IPS-15b (cell line): ENCODE data around the gene STRADA.
"Not testable (repeated sequence)": the region's sequence is repeated elsewhere in the genome, so short reads cannot be mapped to it uniquely, and the experiment has no call there.

Experiments used
- H3K27me3 ChIP-seq: one replicate; pipeline ENCODE4 v1.6.1; 2013; ENCODE audit warnings: low read length; ENCODE audit not compliant: control insufficient read depth, insufficient read depth
- H3K36me3 ChIP-seq: one replicate; pipeline ENCODE4 v1.6.1; 2013; ENCODE audit warnings: low read length; ENCODE audit not compliant: control insufficient read depth, insufficient read depth
- H3K4me1 ChIP-seq: one replicate; pipeline ENCODE4 v1.6.1; 2013; ENCODE audit warnings: mild to moderate bottlenecking, low read length; ENCODE audit not compliant: control insufficient read depth, insufficient read depth
- H3K4me3 ChIP-seq: one replicate; pipeline ENCODE4 v1.5.1; 2013; ENCODE audit warnings: low read depth, low read length
- H3K9ac ChIP-seq: one replicate; pipeline ENCODE4 v1.6.1; 2013; ENCODE audit warnings: low read depth, mild to moderate bottlenecking, low read length
- H3K9me3 ChIP-seq: one replicate; pipeline ENCODE4 v1.6.1; 2013; ENCODE audit warnings: mild to moderate bottlenecking, low read length; ENCODE audit not compliant: control insufficient read depth, insufficient read depth

STRADA gene

GRCh38 chr17:63751806-63752205, 10.2 kb upstream of the STRADA start:
- no peak overlapping the region for H3K9ac ChIP-seq
- H3K36me3 ChIP-seq, result peaks cover 14% of the 10 kb centered on the region
- H3K4me3 ChIP-seq, result no peak overlapping the region
- H3K4me1 ChIP-seq, result no peaks in the 10 kb centered on the region
- H3K9me3 ChIP-seq, result no peaks in the 10 kb centered on the region
- H3K27me3 ChIP-seq, result no peaks in the 10 kb centered on the region

- Histone ChIP-seq H3K4me3 (peak overlapping the region; percentile 89), H3K27me3 (no peaks in the 10 kb centered on the region)
Measured at GRCh38 chr17:63741143-63741407, 524 bp downstream of the STRADA start.

GRCh38 chr17:63740464-63741142, 996 bp downstream of the STRADA start:
- no peaks in the 10 kb centered on the region for H3K4me1 ChIP-seq
- H3K4me3 ChIP-seq, result peak overlapping the region; percentile 89
- no peaks in the 10 kb centered on the region for H3K27me3 ChIP-seq
- H3K9me3 ChIP-seq, result no peaks in the 10 kb centered on the region
- peak overlapping the region; percentile 90 for H3K9ac ChIP-seq
- H3K36me3 ChIP-seq, result no peaks in the 10 kb centered on the region

More at GRCh38 chr17:63741143-63741407, 524 bp downstream of the STRADA start:
- Histone ChIP-seq H3K36me3 (no peaks in the 10 kb centered on the region), H3K9me3 (no peaks in the 10 kb centered on the region), H3K4me1 (no peaks in the 10 kb centered on the region), H3K9ac (peak overlapping the region; percentile 90)

- Histone ChIP-seq H3K36me3 (no peaks in the 10 kb centered on the region), H3K9me3 (no peaks in the 10 kb centered on the region), H3K4me3 (no peak overlapping the region), H3K4me1 (no peaks in the 10 kb centered on the region), H3K9ac (no peak overlapping the region), H3K27me3 (no peaks in the 10 kb centered on the region)
Measured at GRCh38 chr17:63735691-63736090, 5.9 kb downstream of the STRADA start.

- H3K27me3 ChIP-seq, result no peaks in the 10 kb centered on the region
- no peaks in the 10 kb centered on the region for H3K4me1 ChIP-seq
- H3K9ac ChIP-seq, result no peak overlapping the region
- no peaks in the 10 kb centered on the region for H3K36me3 ChIP-seq
- no peak overlapping the region for H3K4me3 ChIP-seq
- H3K9me3 ChIP-seq, result no peaks in the 10 kb centered on the region
Measured at GRCh38 chr17:63722403-63722802, 19.2 kb downstream of the STRADA start.

GRCh38 chr17:63720194-63720593, 21.4 kb downstream of the STRADA start:
- H3K9me3 ChIP-seq, H3K4me1 ChIP-seq, H3K9ac ChIP-seq, H3K4me3 ChIP-seq, H3K36me3 ChIP-seq, H3K27me3 ChIP-seq: not testable (repeated sequence)

- H3K9me3 ChIP-seq, result no peaks in the 10 kb centered on the region
Measured at GRCh38 chr17:63718988-63719387, 22.6 kb downstream of the STRADA start.

GRCh38 chr17:63716426-63716825, 25.2 kb downstream of the STRADA start:
- Histone ChIP-seq H3K9me3 (no peaks in the 10 kb centered on the region), H3K36me3 (no peaks in the 10 kb centered on the region), H3K4me3 (no peak overlapping the region), H3K27me3 (no peaks in the 10 kb centered on the region), H3K9ac (no peak overlapping the region), H3K4me1 (no peaks in the 10 kb centered on the region)

More at GRCh38 chr17:63718988-63719387, 22.6 kb downstream of the STRADA start:
- H3K9ac ChIP-seq, result no peak overlapping the region
- H3K4me3 ChIP-seq, result no peak overlapping the region
- no peaks in the 10 kb centered on the region for H3K27me3 ChIP-seq
- no peaks in the 10 kb centered on the region for H3K4me1 ChIP-seq
- H3K36me3 ChIP-seq, result no peaks in the 10 kb centered on the region

- peaks cover 3% of the 10 kb centered on the region for H3K36me3 ChIP-seq
- H3K9ac ChIP-seq, result no peak overlapping the region
- no peaks in the 10 kb centered on the region for H3K4me1 ChIP-seq
- no peaks in the 10 kb centered on the region for H3K9me3 ChIP-seq
- no peak overlapping the region for H3K4me3 ChIP-seq
- H3K27me3 ChIP-seq, result no peaks in the 10 kb centered on the region
Measured at GRCh38 chr17:63714550-63715277, 26.9 kb downstream of the STRADA start.

- Histone ChIP-seq H3K27me3 (no peaks in the 10 kb centered on the region), H3K4me1 (no peaks in the 10 kb centered on the region), H3K9me3 (no peaks in the 10 kb centered on the region), H3K36me3 (peaks cover 17% of the 10 kb centered on the region), H3K9ac (no peak overlapping the region), H3K4me3 (no peak overlapping the region)
Measured at GRCh38 chr17:63709110-63709509, 32.5 kb downstream of the STRADA start.

GRCh38 chr17:63707151-63707550, 34.4 kb downstream of the STRADA start:
- Histone ChIP-seq H3K27me3 (no peaks in the 10 kb centered on the region), H3K4me1 (no peaks in the 10 kb centered on the region), H3K36me3 (peaks cover 30% of the 10 kb centered on the region)

GRCh38 chr17:63706336-63707082, 35.1 kb downstream of the STRADA start:
- peaks cover 30% of the 10 kb centered on the region for H3K36me3 ChIP-seq
- H3K27me3 ChIP-seq, result no peaks in the 10 kb centered on the region
- H3K9me3 ChIP-seq, result no peaks in the 10 kb centered on the region
- no peak overlapping the region for H3K4me3 ChIP-seq
- H3K9ac ChIP-seq, result no peak overlapping the region
- no peaks in the 10 kb centered on the region for H3K4me1 ChIP-seq

More at GRCh38 chr17:63707151-63707550, 34.4 kb downstream of the STRADA start:
- H3K4me3 ChIP-seq, result no peak overlapping the region
- no peaks in the 10 kb centered on the region for H3K9me3 ChIP-seq
- H3K9ac ChIP-seq, result no peak overlapping the region
